Calu3 (cell line): ENCODE data around the gene OPTC. TPM values are rescaled to one million over a fixed set of nuclear protein-coding genes. Genes with fewer than 3 reads are reported as not detected.
A peak's percentile ranks its signal among the peaks of the same experiment; 100 is the strongest.

ENCODE experiments used
- BruUV-seq: library from RNA; stranded (reverse); fragments of 400-500 nt; replicated peaks from 2 replicates; lab custom pipeline; 2021; lab: Mats Ljungman, UMichigan
- CTCF ChIA-PET: fragments of 300-600 bp; sonication (Branson Sonifier 250); formaldehyde crosslinking; loops from one replicate; lab custom pipeline; 2022; ENCODE audit warnings: antibody characterized with exemption; lab: Charles Lee
- DNase-seq: peaks from one replicate; pipeline ENCODE4 v3.0.0; 2022
- H3K27ac Mint-ChIP-seq: one replicate; pipeline ENCODE4 v1.8.0; 2022; ENCODE audit warnings: mixed read lengths; ENCODE audit not compliant: unreplicated experiment
- H3K27me3 Mint-ChIP-seq: one replicate; pipeline ENCODE4 v1.8.0; 2022; ENCODE audit warnings: mixed read lengths; ENCODE audit not compliant: unreplicated experiment
- H3K36me3 Mint-ChIP-seq: one replicate; pipeline ENCODE4 v1.8.0; 2022; ENCODE audit warnings: mild to moderate bottlenecking, moderate library complexity, mixed read lengths; ENCODE audit not compliant: insufficient read depth, unreplicated experiment
- H3K4me1 Mint-ChIP-seq: one replicate; pipeline ENCODE4 v1.8.0; 2022; ENCODE audit warnings: mild to moderate bottlenecking, low read depth, mixed read lengths; ENCODE audit not compliant: unreplicated experiment
- H3K4me3 Mint-ChIP-seq: one replicate; pipeline ENCODE4 v1.8.0; 2022; ENCODE audit warnings: mild to moderate bottlenecking, low read depth, moderate library complexity, mixed read lengths; ENCODE audit not compliant: unreplicated experiment
- H3K9me3 Mint-ChIP-seq: one replicate; pipeline ENCODE4 v1.8.0; 2022; ENCODE audit warnings: low read depth, mixed read lengths; ENCODE audit not compliant: unreplicated experiment
- intact Hi-C: fragments of 100-400 bp; cut with micrococcal nuclease; formaldehyde crosslinking; loops from one replicate; pipeline ENCODE4 v1.10.0; 2022; ENCODE audit not compliant: unreplicated experiment
- total RNA-seq: library from RNA; stranded (reverse); gene quantifications from 2 replicates; pipeline ENCODE4 v1.2.3, GENCODE V29; 2022
- TF ChIP-seq, protein P1 (sequence below): fragments of 200-600 bp; IDR thresholded peaks from one replicate; pipeline ENCODE4 v1.8.0; 2022; ENCODE audit warnings: antibody characterized with exemption; ENCODE audit not compliant: unreplicated experiment

OPTC gene
- total RNA-seq, 1 experiment from 2014 or later = not detected

DNA sequence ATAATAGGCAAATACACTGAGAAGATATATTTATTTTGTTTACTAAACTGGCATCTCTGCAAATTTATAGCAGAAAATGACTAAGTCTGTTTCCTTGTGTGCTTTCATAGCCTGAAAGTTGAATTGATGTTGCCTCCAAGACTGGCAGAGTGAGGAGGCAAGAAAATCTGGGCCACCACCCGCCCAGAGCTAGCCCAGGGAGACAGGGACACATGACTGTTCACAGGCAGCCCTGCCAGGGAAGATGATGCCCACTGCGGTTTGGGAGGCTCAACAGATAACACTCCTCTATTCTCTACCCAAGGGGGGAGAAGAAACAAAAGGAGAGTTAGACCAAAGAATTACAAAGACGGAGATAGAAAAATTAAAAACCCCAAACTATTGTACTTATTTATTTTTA, 37.1 kb downstream of the OPTC start:
- no peaks in the 10 kb centered on the region for H3K9me3 Mint-ChIP-seq
- intact Hi-C loops = no loop called here
- no peaks in the 10 kb centered on the region for H3K36me3 Mint-ChIP-seq
- no TSS peak for BruUV-seq
- H3K4me3 Mint-ChIP-seq = no peak overlapping the region
- H3K27ac Mint-ChIP-seq = no peak overlapping the region
- no peak for DNase-seq
- TF ChIP-seq, protein P1, sequence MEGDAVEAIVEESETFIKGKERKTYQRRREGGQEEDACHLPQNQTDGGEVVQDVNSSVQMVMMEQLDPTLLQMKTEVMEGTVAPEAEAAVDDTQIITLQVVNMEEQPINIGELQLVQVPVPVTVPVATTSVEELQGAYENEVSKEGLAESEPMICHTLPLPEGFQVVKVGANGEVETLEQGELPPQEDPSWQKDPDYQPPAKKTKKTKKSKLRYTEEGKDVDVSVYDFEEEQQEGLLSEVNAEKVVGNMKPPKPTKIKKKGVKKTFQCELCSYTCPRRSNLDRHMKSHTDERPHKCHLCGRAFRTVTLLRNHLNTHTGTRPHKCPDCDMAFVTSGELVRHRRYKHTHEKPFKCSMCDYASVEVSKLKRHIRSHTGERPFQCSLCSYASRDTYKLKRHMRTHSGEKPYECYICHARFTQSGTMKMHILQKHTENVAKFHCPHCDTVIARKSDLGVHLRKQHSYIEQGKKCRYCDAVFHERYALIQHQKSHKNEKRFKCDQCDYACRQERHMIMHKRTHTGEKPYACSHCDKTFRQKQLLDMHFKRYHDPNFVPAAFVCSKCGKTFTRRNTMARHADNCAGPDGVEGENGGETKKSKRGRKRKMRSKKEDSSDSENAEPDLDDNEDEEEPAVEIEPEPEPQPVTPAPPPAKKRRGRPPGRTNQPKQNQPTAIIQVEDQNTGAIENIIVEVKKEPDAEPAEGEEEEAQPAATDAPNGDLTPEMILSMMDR = no peak
- peaks cover 17% of the 10 kb centered on the region for H3K27me3 Mint-ChIP-seq
- CTCF ChIA-PET = interaction anchor here (1.5 kb wide), 1 partner anchor 12 kb away, joined by 3 read pairs; no protein-coding TSS in a partner anchor
- H3K4me1 Mint-ChIP-seq = peaks cover under 1% of the 10 kb centered on the region

DNA sequence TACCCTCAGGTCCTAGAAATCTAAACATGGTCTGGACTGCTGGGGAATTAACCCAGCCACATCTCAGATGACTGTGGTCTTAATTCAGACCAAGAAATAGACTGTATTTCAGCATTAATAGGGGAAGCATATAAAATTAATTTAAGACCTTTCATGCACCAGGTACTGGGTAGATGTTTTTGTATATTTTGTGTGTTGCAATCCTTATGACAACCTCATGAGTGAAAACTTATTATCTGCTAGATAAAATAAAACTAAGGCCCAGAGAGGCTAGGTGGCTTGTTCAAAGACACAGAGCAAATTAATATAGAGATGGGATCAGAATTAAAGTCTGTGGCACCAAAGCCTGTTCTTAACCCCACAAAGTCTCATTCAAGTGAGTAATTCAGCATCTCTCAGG, 40.1 kb downstream of the OPTC start:
- no peaks in the 10 kb centered on the region for H3K36me3 Mint-ChIP-seq
- H3K4me1 Mint-ChIP-seq = peaks cover 24% of the 10 kb centered on the region
- CTCF ChIA-PET = no interaction called here
- intact Hi-C loops = no loop called here
- no peaks in the 10 kb centered on the region for H3K9me3 Mint-ChIP-seq
- no peak overlapping the region for H3K27ac Mint-ChIP-seq
- BruUV-seq = no TSS peak
- no peak overlapping the region for H3K4me3 Mint-ChIP-seq
- DNase-seq = no peak
- TF ChIP-seq, protein P1 = no peak
- no peaks in the 10 kb centered on the region for H3K27me3 Mint-ChIP-seq

DNA sequence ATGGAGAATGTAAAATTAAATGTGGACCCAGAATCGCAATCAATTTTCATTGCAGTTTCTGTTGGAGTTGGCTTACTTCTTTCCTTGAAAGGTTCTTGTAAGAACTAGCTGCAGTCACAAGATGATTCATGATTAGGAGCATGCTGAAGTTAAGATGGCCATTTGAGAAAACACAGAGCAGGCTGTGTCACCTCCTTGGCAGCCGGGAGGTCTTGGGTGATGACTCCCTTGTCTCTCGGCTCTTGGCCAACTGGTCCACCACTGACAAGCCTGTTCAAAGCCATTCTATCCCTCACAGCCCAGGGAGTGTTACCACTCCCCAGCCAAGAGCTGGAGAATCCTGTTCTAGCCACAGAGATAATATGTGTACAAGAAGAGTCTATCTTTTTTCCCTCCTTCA, 40.6 kb downstream of the OPTC start:
- no TSS peak for BruUV-seq
- intact Hi-C loops = no loop called here
- Mint-ChIP-seq H3K27me3 (no peaks in the 10 kb centered on the region), H3K4me3 (no peak overlapping the region), H3K9me3 (no peaks in the 10 kb centered on the region), H3K27ac (no peak overlapping the region), H3K4me1 (peaks cover 24% of the 10 kb centered on the region), H3K36me3 (no peaks in the 10 kb centered on the region)
- no peak for DNase-seq
- CTCF ChIA-PET = no interaction called here
- TF ChIP-seq, protein P1 = no peak

DNA sequence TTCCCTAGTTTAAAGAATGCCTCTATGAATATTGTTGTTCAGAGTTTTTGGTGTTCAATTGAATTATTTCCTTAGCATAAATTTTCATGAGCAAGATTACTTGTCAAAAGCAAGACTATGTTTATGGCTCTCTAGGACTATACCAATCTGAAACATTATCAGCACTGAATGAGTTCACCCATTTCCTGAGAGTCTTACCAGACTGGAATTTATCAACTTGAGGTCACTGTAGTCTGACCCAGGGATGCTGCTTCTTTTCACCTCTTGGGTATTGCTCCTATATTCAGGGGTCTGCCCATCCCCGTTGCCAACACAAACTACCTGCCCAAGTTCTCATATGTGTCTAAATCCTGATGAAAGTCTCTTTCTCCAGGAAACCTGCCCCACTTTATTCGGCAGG, 42.6 kb downstream of the OPTC start:
- no peaks in the 10 kb centered on the region for H3K9me3 Mint-ChIP-seq
- H3K27ac Mint-ChIP-seq = peak overlapping the region; percentile 13
- TF ChIP-seq, protein P1 = no peak
- H3K36me3 Mint-ChIP-seq = no peaks in the 10 kb centered on the region
- no peak overlapping the region for H3K4me3 Mint-ChIP-seq
- BruUV-seq = no TSS peak
- peaks cover 7% of the 10 kb centered on the region for H3K27me3 Mint-ChIP-seq
- H3K4me1 Mint-ChIP-seq = peaks cover 24% of the 10 kb centered on the region
- DNase-seq = no peak
- intact Hi-C loops = no loop called here
- CTCF ChIA-PET = interaction anchor here (0.8 to 1.2 kb wide), 2 partner anchors 25 to 57 kb away, joined by 3 read pairs; no protein-coding TSS in a partner anchor
